Caco-2 (cell line): ENCODE results near the gene MED25. TPM values are rescaled to one million over a fixed set of nuclear protein-coding genes. Genes with fewer than 3 reads are reported as not detected.

Experiments used
- BruUV-seq: library from RNA; stranded (reverse); fragments of 400-500 nt; replicated peaks from 2 replicates; lab custom pipeline; 2021; lab: Mats Ljungman, UMichigan
- CTCF ChIA-PET: fragments of 300-600 bp; sonication (Branson Sonifier 250); formaldehyde crosslinking; loops from one replicate; lab custom pipeline; 2022; ENCODE audit warnings: antibody characterized with exemption; lab: Charles Lee
- POLR2A ChIA-PET: fragments of 300-600 bp; sonication (Branson Sonifier 250); formaldehyde crosslinking; loops from one replicate; lab custom pipeline; 2022; ENCODE audit warnings: antibody characterized with exemption; lab: Charles Lee
- DNase-seq, 2 experiments: peaks; one replicate each; pipeline versions ENCODE4 v3.0.0 to v3.0.0-alpha.2; 2020 to 2022
- H3K27me3 ChIP-seq: replicated peaks from 2 replicates; pipeline ENCODE4 v1.6.0; 2011; ENCODE audit warnings: low read length; ENCODE audit not compliant: control insufficient read depth, insufficient read depth
- H3K36me3 ChIP-seq: 2 replicates; pipeline ENCODE4 v1.5.1; 2011; ENCODE audit warnings: low read length; ENCODE audit not compliant: control insufficient read depth, insufficient read depth
- H3K4me1 ChIP-seq: fragments of 250-450 bp; sonication (Bioruptor Pico); 2 replicates; pipeline ENCODE4 v1.5.1; 2020; ENCODE audit warnings: mild to moderate bottlenecking
- H3K4me3 ChIP-seq: 2 replicates; pipeline ENCODE4 v1.5.1; 2011; ENCODE audit warnings: low read depth, mild to moderate bottlenecking, control low read depth, low read length
- H3K9me3 ChIP-seq: fragments of 250-450 bp; sonication (Bioruptor Pico); 2 replicates; pipeline ENCODE4 v1.5.1; 2020; ENCODE audit warnings: mild to moderate bottlenecking, moderate library complexity
- H3K27ac Mint-ChIP-seq: one replicate; pipeline ENCODE4 v1.8.0; 2022; ENCODE audit warnings: mixed read lengths; ENCODE audit not compliant: unreplicated experiment
- H3K27me3 Mint-ChIP-seq: one replicate; pipeline ENCODE4 v1.8.0; 2022; ENCODE audit warnings: mixed read lengths; ENCODE audit not compliant: insufficient read depth, unreplicated experiment
- H3K36me3 Mint-ChIP-seq: one replicate; pipeline ENCODE4 v1.8.0; 2022; ENCODE audit warnings: mild to moderate bottlenecking, mixed read lengths; ENCODE audit not compliant: insufficient read depth, unreplicated experiment
- H3K4me1 Mint-ChIP-seq: one replicate; pipeline ENCODE4 v1.8.0; 2022; ENCODE audit warnings: low read depth, mixed read lengths; ENCODE audit not compliant: unreplicated experiment
- H3K4me3 Mint-ChIP-seq: one replicate; pipeline ENCODE4 v1.8.0; 2022; ENCODE audit warnings: mild to moderate bottlenecking, moderate library complexity, mixed read lengths; ENCODE audit not compliant: unreplicated experiment
- H3K9me3 Mint-ChIP-seq: one replicate; pipeline ENCODE4 v1.8.0; 2022; ENCODE audit warnings: mixed read lengths; ENCODE audit not compliant: unreplicated experiment
- intact Hi-C: fragments of 100-400 bp; cut with micrococcal nuclease; formaldehyde crosslinking; loops from one replicate; pipeline ENCODE4 v1.10.0; 2022; ENCODE audit not compliant: unreplicated experiment
- total RNA-seq: library from RNA; stranded (reverse); gene quantifications from 2 replicates; pipeline ENCODE4 v1.2.3, GENCODE V29; 2022
- TF ChIP-seq, protein P1 (sequence below), 2 experiments: fragments of 200-600 bp in 1 of 2; IDR thresholded peaks; 1 replicate in 1 of 2; 2 replicates in 1 of 2; pipeline versions ENCODE4 v1.5.1 to v1.8.0; 2011 to 2022; ENCODE audit warnings: antibody characterized with exemption in 1 of 2, control low read depth in 1 of 2, inconsistent platforms in 1 of 2, low read depth in 1 of 2, low read length in 1 of 2, mild to moderate bottlenecking in 1 of 2, moderate library complexity in 1 of 2; ENCODE audit not compliant: insufficient read depth in 1 of 2, severe bottlenecking in 1 of 2, unreplicated experiment in 1 of 2

MED25 gene
- total RNA-seq, 1 experiment from 2014 or later = 102 TPM

DNA sequence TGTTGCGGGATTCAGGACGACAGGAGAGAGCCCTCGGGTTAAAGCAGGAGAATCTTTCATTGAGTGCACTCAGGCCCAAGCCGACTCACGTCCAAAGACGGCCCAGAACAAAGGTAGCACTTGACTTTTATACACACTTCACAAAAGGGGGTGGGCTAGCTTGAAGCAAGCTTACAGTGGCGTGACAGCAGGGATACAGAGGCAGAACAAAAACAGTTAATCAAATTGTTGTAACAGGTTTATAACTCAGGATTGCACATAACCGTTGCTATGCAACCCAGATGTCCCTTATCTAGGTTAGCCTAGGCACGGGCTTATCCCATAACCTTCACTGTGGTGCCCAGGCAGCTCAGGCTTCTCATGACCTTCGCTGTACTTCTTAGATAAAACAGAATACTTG is 2.0 kb downstream of the MED25 start:
- H3K4me3 ChIP-seq = no peak overlapping the region
- peaks cover 50% of the 10 kb centered on the region for H3K36me3 Mint-ChIP-seq
- H3K36me3 ChIP-seq = peaks cover 4% of the 10 kb centered on the region
- H3K9me3 Mint-ChIP-seq = no peaks in the 10 kb centered on the region
- TSS peak; percentile 50 for BruUV-seq
- no peaks in the 10 kb centered on the region for H3K4me1 ChIP-seq
- TF ChIP-seq, protein P1, sequence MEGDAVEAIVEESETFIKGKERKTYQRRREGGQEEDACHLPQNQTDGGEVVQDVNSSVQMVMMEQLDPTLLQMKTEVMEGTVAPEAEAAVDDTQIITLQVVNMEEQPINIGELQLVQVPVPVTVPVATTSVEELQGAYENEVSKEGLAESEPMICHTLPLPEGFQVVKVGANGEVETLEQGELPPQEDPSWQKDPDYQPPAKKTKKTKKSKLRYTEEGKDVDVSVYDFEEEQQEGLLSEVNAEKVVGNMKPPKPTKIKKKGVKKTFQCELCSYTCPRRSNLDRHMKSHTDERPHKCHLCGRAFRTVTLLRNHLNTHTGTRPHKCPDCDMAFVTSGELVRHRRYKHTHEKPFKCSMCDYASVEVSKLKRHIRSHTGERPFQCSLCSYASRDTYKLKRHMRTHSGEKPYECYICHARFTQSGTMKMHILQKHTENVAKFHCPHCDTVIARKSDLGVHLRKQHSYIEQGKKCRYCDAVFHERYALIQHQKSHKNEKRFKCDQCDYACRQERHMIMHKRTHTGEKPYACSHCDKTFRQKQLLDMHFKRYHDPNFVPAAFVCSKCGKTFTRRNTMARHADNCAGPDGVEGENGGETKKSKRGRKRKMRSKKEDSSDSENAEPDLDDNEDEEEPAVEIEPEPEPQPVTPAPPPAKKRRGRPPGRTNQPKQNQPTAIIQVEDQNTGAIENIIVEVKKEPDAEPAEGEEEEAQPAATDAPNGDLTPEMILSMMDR (IDR thresholded peaks at IDR 0.05; ENCODE audit: insufficient read depth in 1 of 2, low read depth in 1 of 2, low read length in 1 of 2, severe bottlenecking in 1 of 2, unreplicated experiment in 1 of 2) = no peak
- H3K9me3 ChIP-seq = no peaks in the 10 kb centered on the region
- DNase-seq = no peak
- no peaks in the 10 kb centered on the region for H3K27me3 ChIP-seq
- intact Hi-C loops = no loop called here
- POLR2A ChIA-PET = no interaction called here
- H3K4me3 Mint-ChIP-seq = no peak overlapping the region
- peaks cover 7% of the 10 kb centered on the region for H3K4me1 Mint-ChIP-seq
- H3K27ac Mint-ChIP-seq = no peak overlapping the region
- CTCF ChIA-PET = no interaction called here
- H3K27me3 Mint-ChIP-seq = no peaks in the 10 kb centered on the region

DNA sequence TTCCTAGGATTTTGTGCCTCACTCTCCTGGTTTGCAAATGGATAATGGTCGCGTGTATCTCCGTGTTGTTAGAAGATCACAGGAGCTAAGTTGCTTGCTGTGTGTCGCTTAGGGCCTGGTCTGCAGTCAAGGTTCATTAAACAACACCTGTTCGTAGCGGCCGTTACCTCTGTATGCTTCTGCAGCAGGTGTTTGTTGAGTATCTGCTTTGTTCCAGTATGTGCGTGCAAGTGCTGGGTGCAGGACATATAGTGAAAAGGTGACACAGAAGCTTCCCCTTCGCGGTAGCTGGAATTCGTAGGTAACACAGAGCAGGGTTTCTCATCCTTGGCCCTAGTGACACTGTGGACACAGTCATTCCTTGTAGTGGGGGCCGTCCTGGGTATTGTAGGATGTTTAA is 5.4 kb downstream of the MED25 start:
- Mint-ChIP-seq H3K27me3 (no peaks in the 10 kb centered on the region), H3K27ac (no peak overlapping the region), H3K9me3 (no peaks in the 10 kb centered on the region), H3K4me3 (no peak overlapping the region), H3K4me1 (peaks cover 7% of the 10 kb centered on the region), H3K36me3 (peaks cover 47% of the 10 kb centered on the region)
- intact Hi-C loops = no loop called here
- Histone ChIP-seq H3K36me3 (peaks cover 4% of the 10 kb centered on the region), H3K4me3 (no peak overlapping the region), H3K4me1 (no peaks in the 10 kb centered on the region), H3K27me3 (no peaks in the 10 kb centered on the region), H3K9me3 (no peaks in the 10 kb centered on the region)
- ChIA-PET CTCF (no interaction called here), POLR2A (no interaction called here)
- TF ChIP-seq, protein P1 (IDR thresholded peaks at IDR 0.05; ENCODE audit: insufficient read depth in 1 of 2, low read depth in 1 of 2, low read length in 1 of 2, severe bottlenecking in 1 of 2, unreplicated experiment in 1 of 2) = no peak
- no peak for DNase-seq
- no TSS peak for BruUV-seq

DNA sequence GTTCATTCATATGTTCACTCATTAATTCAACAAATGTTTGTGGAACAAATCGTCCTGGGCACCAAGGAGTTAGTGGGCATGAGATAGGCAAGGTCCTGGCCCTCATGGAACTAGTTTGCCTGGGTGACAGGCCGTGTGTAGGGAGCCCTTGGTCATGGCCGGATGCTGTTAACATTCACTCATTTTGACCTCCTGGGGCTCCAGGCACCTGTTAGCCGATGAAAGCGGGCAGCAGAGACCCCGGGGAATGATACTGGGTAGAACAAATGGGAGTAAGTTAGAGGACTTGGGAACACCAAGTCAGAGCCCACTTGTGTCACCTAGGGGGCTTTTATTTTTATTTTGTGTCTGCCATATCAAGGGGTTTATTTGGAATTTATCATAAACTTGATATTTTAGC is 6.6 kb downstream of the MED25 start:
- H3K36me3 Mint-ChIP-seq = peaks cover 40% of the 10 kb centered on the region

More for the DNA sequence above, 6.6 kb downstream of the MED25 start:
- intact Hi-C loops = no loop called here
- no peaks in the 10 kb centered on the region for H3K27me3 Mint-ChIP-seq
- Histone ChIP-seq H3K36me3 (peaks cover 4% of the 10 kb centered on the region), H3K4me1 (no peaks in the 10 kb centered on the region), H3K27me3 (no peaks in the 10 kb centered on the region), H3K4me3 (no peak overlapping the region), H3K9me3 (no peaks in the 10 kb centered on the region)
- DNase-seq = no peak
- H3K4me1 Mint-ChIP-seq = no peaks in the 10 kb centered on the region
- no peak overlapping the region for H3K27ac Mint-ChIP-seq
- no peaks in the 10 kb centered on the region for H3K9me3 Mint-ChIP-seq
- TF ChIP-seq, protein P1 (IDR thresholded peaks at IDR 0.05; ENCODE audit: insufficient read depth in 1 of 2, low read depth in 1 of 2, low read length in 1 of 2, severe bottlenecking in 1 of 2, unreplicated experiment in 1 of 2) = no peak
- CTCF ChIA-PET = no interaction called here
- POLR2A ChIA-PET = no interaction called here
- H3K4me3 Mint-ChIP-seq = no peak overlapping the region
- no TSS peak for BruUV-seq
